Pons (tissue), 1 donor: Measurements from ENCODE around the gene SOX6.

Experiments used
- DNase-seq: peaks from one replicate; pipeline ENCODE4 v3.0.0-alpha.2; 2016; ENCODE audit warnings: low spot score

SOX6 gene

GRCh38 chr11:15991215-15991614 is 365.1 kb downstream of the SOX6 start:
- DNase-seq = no peak

GRCh38 chr11:15989685-15990084 is 366.7 kb downstream of the SOX6 start:
- no peak for DNase-seq

GRCh38 chr11:15988693-15989231 is 367.6 kb downstream of the SOX6 start:
- no peak for DNase-seq

GRCh38 chr11:15988016-15988550 is 368.3 kb downstream of the SOX6 start:
- DNase-seq = no peak

- DNase-seq = no peak
Measured at GRCh38 chr11:15987046-15987445, 369.3 kb downstream of the SOX6 start.

- no peak for DNase-seq
Measured at GRCh38 chr11:15985860-15986139, 370.5 kb downstream of the SOX6 start.

- DNase-seq = no peak
Measured at GRCh38 chr11:15985127-15985859, 371.1 kb downstream of the SOX6 start.

GRCh38 chr11:15981292-15981691 is 375.1 kb downstream of the SOX6 start:
- no peak for DNase-seq

GRCh38 chr11:15977116-15977515 is 379.2 kb downstream of the SOX6 start:
- DNase-seq = no peak

- no peak for DNase-seq
Measured at GRCh38 chr11:15976433-15977045, 379.8 kb downstream of the SOX6 start.

- no peak for DNase-seq
Measured at GRCh38 chr11:15975742-15976141, 380.6 kb downstream of the SOX6 start.

GRCh38 chr11:15972838-15973237 is 383.5 kb downstream of the SOX6 start:
- no peak for DNase-seq

GRCh38 chr11:15971215-15971546 is 385.2 kb downstream of the SOX6 start:
- no peak for DNase-seq

GRCh38 chr11:15970506-15971214 is 385.7 kb downstream of the SOX6 start:
- no peak for DNase-seq

GRCh38 chr11:15969701-15970329 is 386.5 kb downstream of the SOX6 start:
- no peak for DNase-seq

- DNase-seq = peak; percentile 72
Measured at GRCh38 chr11:15969281-15969680, 387.1 kb downstream of the SOX6 start.

- peak; percentile 23 for DNase-seq
Measured at GRCh38 chr11:15968461-15969130, 387.8 kb downstream of the SOX6 start.

GRCh38 chr11:15967966-15968365 is 388.4 kb downstream of the SOX6 start:
- DNase-seq = peak; percentile 24

- no peak for DNase-seq
Measured at GRCh38 chr11:15967166-15967565, 389.2 kb downstream of the SOX6 start.

GRCh38 chr11:15965562-15966250 is 390.6 kb downstream of the SOX6 start:
- no peak for DNase-seq

GRCh38 chr11:15963266-15963665 is 393.1 kb downstream of the SOX6 start:
- DNase-seq = no peak
